Gastrocnemius medialis (tissue), 4 donors: ENCODE measurements around the gene ACCSL. TPM values are rescaled to one million over a fixed set of nuclear protein-coding genes. Genes with fewer than 3 reads are reported as not detected.

ENCODE experiments used
- ATAC-seq, 2 donors: fragments of 150-250 bp; one replicate each; pipeline ENCODE4 v1.9.1; 2016
- DNase-seq, 2 donors: peaks; one replicate each; pipeline ENCODE4 v3.0.0-alpha.2; 2019
- H3K27ac ChIP-seq, 4 donors: fragments of 200-600 bp; sonication (generic); 1 replicate in 1 of 4; 2 replicates in 3 of 4; pipeline ENCODE4 v1.5.1; 2016 to 2018; ENCODE audit warnings: mild to moderate bottlenecking in 2 of 4, moderate library complexity in 1 of 4
- H3K27me3 ChIP-seq, 3 donors: fragments of 200-600 bp; sonication (generic) in 2 of 3; 1 replicate in 1 of 3; 2 replicates in 2 of 3; pipeline versions ENCODE4 v1.5.1 to v1.6.0; 2016 to 2019; ENCODE audit warnings: mild to moderate bottlenecking in 1 of 3, moderate library complexity in 1 of 3
- H3K36me3 ChIP-seq, 2 donors: fragments of 200-600 bp; sonication (generic) in 1 of 2; one replicate each; pipeline ENCODE4 v1.5.1; 2017 to 2018
- H3K4me1 ChIP-seq, 2 donors: fragments of 200-600 bp; sonication (generic) in 1 of 2; one replicate each; pipeline ENCODE4 v1.5.1; 2016 to 2017; ENCODE audit warnings: mild to moderate bottlenecking in 2 of 2
- H3K4me3 ChIP-seq, 4 donors: fragments of 200-600 bp; sonication (generic) in 3 of 4; 1 replicate in 1 of 4; 2 replicates in 3 of 4; pipeline ENCODE4 v1.5.1; 2016 to 2019; ENCODE audit warnings: mild to moderate bottlenecking in 2 of 4
- H3K9me3 ChIP-seq, 3 donors: fragments of 200-600 bp; sonication (generic) in 2 of 3; 1 replicate in 1 of 3; 2 replicates in 2 of 3; pipeline ENCODE4 v1.5.1; 2016 to 2019
- CTCF ChIP-seq, 5 experiments: fragments of 450-650 bp in 3 of 5; fragments of 200-600 bp in 2 of 5; sonication (generic) in 2 of 5; IDR thresholded peaks in 4 of 5; conservative IDR thresholded peaks in 1 of 5; 1 replicate in 4 of 5; 2 replicates in 1 of 5; pipeline ENCODE4 v1.5.1; 2016 to 2019; ENCODE audit warnings: antibody characterized with exemption in 5 of 5, mild to moderate bottlenecking in 3 of 5, moderate library complexity in 3 of 5
- POLR2A ChIP-seq, 2 donors: fragments of 450-650 bp; IDR thresholded peaks; one replicate each; pipeline ENCODE4 v1.6.1; 2017; ENCODE audit warnings: antibody characterized with exemption in 2 of 2, mild to moderate bottlenecking in 2 of 2, moderate library complexity in 2 of 2
- in situ Hi-C, 4 donors: fragments of 200-750 bp; cut with MboI; loops; one replicate each; pipeline versions ENCODE4 v1.15.0 to v1.8.0; 2017; ENCODE audit warnings: low sequenced_read_pairs in 4 of 4
- intact Hi-C: fragments of 100-400 bp; cut with DNase I; formaldehyde crosslinking; loops from one replicate; pipeline ENCODE4 v1.15.1; 2023; ENCODE audit warnings: low total_unique reads
- total RNA-seq, 4 donors: library from RNA; depleted of rRNA; stranded (reverse); fragments of >200 nt; gene quantifications; one replicate each; pipeline versions ENCODE4 v1.1.0 to v1.2.3, GENCODE V29; 2016

Gene ACCSL
- not detected for total RNA-seq

GRCh38 chr11:44047931-44048431 lies at the start of gene ACCSL:
TSS of gene ACCSL (plus strand) at chr11:44047981. CDS start at chr11:44048037, 56 bp downstream.
- no peaks in the 10 kb centered on the region for H3K4me1 ChIP-seq
- no peak within 1 kb of the TSS for H3K27ac ChIP-seq
- H3K36me3 ChIP-seq, result no peaks in the 10 kb centered on the region
- H3K4me3 ChIP-seq, result no peak within 1 kb of the TSS
- in situ Hi-C loops (loop anchor here in 1 of 4 donors (10.0 kb wide), 1 partner anchor 153 kb away; no protein-coding TSS in a partner anchor), intact Hi-C loops (no loop called here)
- ATAC-seq (no peak), DNase-seq (no peak)
- no peaks in the 10 kb centered on the region for H3K27me3 ChIP-seq
- no peak for TF ChIP-seq POLR2A (IDR thresholded peaks at IDR 0.05)
- TF ChIP-seq CTCF (IDR thresholded peaks at IDR 0.05 in 4 of 5, conservative IDR thresholded peaks at IDR 0.05 in 1 of 5), result no peak
- no peaks in the 10 kb centered on the region for H3K9me3 ChIP-seq

- in situ Hi-C loops, result no loop called here
- no peak for DNase-seq
- intact Hi-C loops, result no loop called here
Measured at GRCh38 chr11:43998308-43998707, 49.5 kb upstream of the ACCSL start.

GRCh38 chr11:44000731-44001130 lies 47.0 kb upstream of the ACCSL start:
- DNase-seq (no peak), ATAC-seq (no peak)
- no peak for TF ChIP-seq CTCF (IDR thresholded peaks at IDR 0.05 in 4 of 5, conservative IDR thresholded peaks at IDR 0.05 in 1 of 5)
- no peak for TF ChIP-seq POLR2A (IDR thresholded peaks at IDR 0.05)
- Histone ChIP-seq H3K27ac (no peak overlapping the region), H3K9me3 (no peaks in the 10 kb centered on the region), H3K4me3 (no peak overlapping the region), H3K36me3 (no peaks in the 10 kb centered on the region), H3K4me1 (no peaks in the 10 kb centered on the region), H3K27me3 (no peaks in the 10 kb centered on the region)
- intact Hi-C loops, result no loop called here
- in situ Hi-C loops, result no loop called here

More at GRCh38 chr11:43998308-43998707, 49.5 kb upstream of the ACCSL start:
- Histone ChIP-seq H3K4me3 (no peak overlapping the region), H3K4me1 (no peaks in the 10 kb centered on the region), H3K27ac (no peak overlapping the region), H3K27me3 (no peaks in the 10 kb centered on the region), H3K36me3 (no peaks in the 10 kb centered on the region), H3K9me3 (no peaks in the 10 kb centered on the region)
- ATAC-seq, result no peak
- no peak for TF ChIP-seq CTCF (IDR thresholded peaks at IDR 0.05 in 4 of 5, conservative IDR thresholded peaks at IDR 0.05 in 1 of 5)
- TF ChIP-seq POLR2A (IDR thresholded peaks at IDR 0.05), result no peak

- peak overlapping the region in 1 of 4 donors; percentile 38 for H3K27ac ChIP-seq
- intact Hi-C loops (no loop called here), in situ Hi-C loops (no loop called here)
- TF ChIP-seq CTCF (IDR thresholded peaks at IDR 0.05 in 4 of 5, conservative IDR thresholded peaks at IDR 0.05 in 1 of 5) (no peak), POLR2A (IDR thresholded peaks at IDR 0.05) (no peak)
- H3K4me3 ChIP-seq, result no peak overlapping the region
- no peaks in the 10 kb centered on the region for H3K27me3 ChIP-seq
- ATAC-seq (no peak), DNase-seq (no peak)
- H3K9me3 ChIP-seq, result no peaks in the 10 kb centered on the region
- no peaks in the 10 kb centered on the region for H3K4me1 ChIP-seq
- no peaks in the 10 kb centered on the region for H3K36me3 ChIP-seq
Measured at GRCh38 chr11:44002191-44003093, 45.3 kb upstream of the ACCSL start.
